HG03066 (cell line): ENCODE results near the gene OTC.
A peak's percentile ranks its signal among the peaks of the same experiment; 100 is the strongest.

Source experiments
- ATAC-seq: cut with Tn5 transposase; IDR thresholded peaks from one replicate; pipeline ENCODE4 v1.9.1; 2021; ENCODE audit warnings: low read depth; ENCODE audit not compliant: unreplicated experiment

Gene OTC

GRCh38 chrX:38352362-38352761, at the start of gene OTC:
TSS of gene OTC (plus strand) at chrX:38352604. CDS start at chrX:38352697, 93 bp downstream.
- no peak for ATAC-seq

- ATAC-seq: no peak
Measured at GRCh38 chrX:38304010-38304409, 48.4 kb upstream of the OTC start.

- no peak for ATAC-seq
Measured at GRCh38 chrX:38305971-38306370, 46.4 kb upstream of the OTC start.

GRCh38 chrX:38311743-38312142, 40.7 kb upstream of the OTC start:
- ATAC-seq: no peak

GRCh38 chrX:38312436-38312835, 40.0 kb upstream of the OTC start:
- ATAC-seq: no peak

- ATAC-seq: no peak
Measured at GRCh38 chrX:38313190-38313589, 39.2 kb upstream of the OTC start.

GRCh38 chrX:38315186-38315585, 37.2 kb upstream of the OTC start:
- ATAC-seq: no peak

GRCh38 chrX:38318196-38318595, 34.2 kb upstream of the OTC start:
- ATAC-seq: no peak

GRCh38 chrX:38318606-38319005, 33.8 kb upstream of the OTC start:
- ATAC-seq: no peak

GRCh38 chrX:38320819-38321218, 31.6 kb upstream of the OTC start:
- no peak for ATAC-seq

GRCh38 chrX:38326086-38326485, 26.3 kb upstream of the OTC start:
- no peak for ATAC-seq

- peak; percentile 96 for ATAC-seq
Measured at GRCh38 chrX:38327007-38327774, 25.2 kb upstream of the OTC start, which contains the start of gene RPGR. TSS of gene RPGR (minus strand) at chrX:38327509. CDS start at chrX:38327367, 142 bp downstream.

GRCh38 chrX:38327775-38328081, 24.7 kb upstream of the OTC start:
- ATAC-seq: peak; percentile 3

GRCh38 chrX:38332505-38332904, 19.9 kb upstream of the OTC start:
- ATAC-seq: peak; percentile 64

- ATAC-seq: no peak
Measured at GRCh38 chrX:38335382-38335781, 17.0 kb upstream of the OTC start.

GRCh38 chrX:38336538-38337240, 15.7 kb upstream of the OTC start:
- no peak for ATAC-seq

GRCh38 chrX:38341442-38341841, 11.0 kb upstream of the OTC start:
- no peak for ATAC-seq

GRCh38 chrX:38342853-38343778, 9.3 kb upstream of the OTC start:
- ATAC-seq: no peak

- no peak for ATAC-seq
Measured at GRCh38 chrX:38346150-38346549, 6.3 kb upstream of the OTC start.

GRCh38 chrX:38347136-38347535, 5.3 kb upstream of the OTC start:
- no peak for ATAC-seq

GRCh38 chrX:38351346-38351745, 1.1 kb upstream of the OTC start:
- no peak for ATAC-seq
